BLaER1 treated with 17β-estradiol and CSF1 and Interleukin-3, amounts not matched to agents 10 nM and 100 nM (cell line): ENCODE data around the gene MUC4.

Source experiments
- H3K27ac ChIP-seq, 11 experiments: shearing (Covaris generic); formaldehyde crosslinking; 2 replicates each; pipeline ENCODE4 v1.8.1; 2022
- H3K27me3 ChIP-seq, 11 experiments: shearing (Covaris generic); formaldehyde crosslinking; 2 replicates each; pipeline ENCODE4 v1.8.1; 2022
- H3K36me3 ChIP-seq, 11 experiments: shearing (Covaris generic); formaldehyde crosslinking; 2 replicates each; pipeline ENCODE4 v1.8.1; 2022
- H3K4me1 ChIP-seq, 10 experiments: shearing (Covaris generic); formaldehyde crosslinking; 2 replicates each; pipeline ENCODE4 v1.8.1; 2022
- H3K4me2 ChIP-seq, 11 experiments: shearing (Covaris generic); formaldehyde crosslinking; 2 replicates each; pipeline ENCODE4 v1.8.1; 2022
- H3K4me3 ChIP-seq, 10 experiments: shearing (Covaris generic); formaldehyde crosslinking; 2 replicates each; pipeline ENCODE4 v1.8.1; 2022
- H3K9ac ChIP-seq, 11 experiments: shearing (Covaris generic); formaldehyde crosslinking; 2 replicates each; pipeline ENCODE4 v1.8.1; 2022
- H3K9me3 ChIP-seq, 11 experiments: shearing (Covaris generic); formaldehyde crosslinking; replicated peaks in 1 of 11; 2 replicates each; pipeline ENCODE4 v1.8.1; 2022
- H4K20me1 ChIP-seq, 11 experiments: shearing (Covaris generic); formaldehyde crosslinking; 2 replicates each; pipeline ENCODE4 v1.8.1; 2022
- Cebpa-rat ChIP-seq, 11 experiments: shearing (Covaris generic); IDR thresholded peaks; 2 replicates each; pipeline ENCODE4 v1.8.1; 2022

MUC4 gene

GRCh38 chr3:195709676-195710085 is 102.0 kb downstream of the MUC4 start:
- Histone ChIP-seq H3K4me1 (peaks cover 0 to 20% (median 0%) of the 10 kb centered on the region in 10 experiments; a peak in 4 of 20 replicates), H3K27ac (no peak overlapping the region), H3K4me2 (no peak overlapping the region), H3K4me3 (no peak overlapping the region), H4K20me1 (0 out of 22 replicates have a peak, but pooled peaks cover 0 to 5% (median 0%) of the 10 kb centered on the region in 11 experiments), H3K36me3 (peaks cover 28 to 52% (median 40%) of the 10 kb centered on the region in 11 experiments), H3K27me3 (no peaks in the 10 kb centered on the region), H3K9me3 (peaks cover 4 to 12% (median 6%) of the 10 kb centered on the region in 11 experiments), H3K9ac (no peak overlapping the region)
- TF ChIP-seq Cebpa-rat (IDR thresholded peaks at IDR 0.05): no peak

DNA sequence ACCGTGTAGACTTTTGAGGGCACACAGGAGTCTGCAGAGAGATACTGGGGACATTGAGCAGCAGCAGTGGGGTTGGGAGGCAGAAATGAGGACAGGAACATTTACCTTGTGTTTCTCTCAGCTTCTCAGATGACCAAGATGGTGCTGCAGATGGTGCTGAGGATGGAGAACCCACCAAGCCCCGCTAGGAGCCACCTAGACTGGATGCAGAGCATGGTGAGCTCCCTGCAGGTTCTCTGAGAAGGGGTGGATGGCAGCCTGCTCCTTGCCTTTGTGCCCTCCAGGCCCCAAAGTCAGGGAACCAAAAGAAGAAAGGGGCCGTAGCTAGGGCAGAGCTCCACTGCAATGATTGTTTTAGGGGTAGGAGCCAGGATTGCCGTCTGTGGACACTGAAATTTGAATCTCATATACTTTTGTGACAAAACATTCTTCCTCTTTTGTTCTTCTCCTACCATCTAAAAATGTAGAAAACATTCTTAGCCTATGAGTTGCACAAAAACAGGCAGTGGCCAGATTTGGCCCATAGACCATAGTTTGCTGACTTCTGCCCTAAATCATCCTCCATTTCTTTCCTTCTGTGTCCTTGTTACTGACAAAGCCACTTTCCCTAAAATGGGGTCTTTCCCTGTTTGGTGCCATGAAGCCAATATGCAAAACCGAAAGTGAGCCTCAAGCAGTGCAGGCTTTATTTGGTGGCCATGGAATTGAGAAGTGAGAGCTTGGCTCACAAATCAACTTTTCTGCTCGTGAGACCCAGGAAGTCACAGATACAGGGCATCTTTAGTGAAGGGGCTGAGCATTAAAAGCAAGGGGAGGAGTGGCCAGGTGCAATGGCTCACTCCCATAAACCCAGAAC is 102.9 kb downstream of the MUC4 start:
- Histone ChIP-seq H3K4me3 (no peak overlapping the region), H3K9ac (no peak overlapping the region), H3K36me3 (peaks cover 22 to 45% (median 34%) of the 10 kb centered on the region in 11 experiments), H3K4me2 (peak overlapping the region in 2 of 11 experiments; percentile 0 to 49; a peak in 2 of 22 replicates), H3K4me1 (peaks cover 0 to 20% (median 0%) of the 10 kb centered on the region in 10 experiments; a peak in 4 of 20 replicates), H3K27ac (no peak overlapping the region), H3K27me3 (no peaks in the 10 kb centered on the region), H3K9me3 (peaks cover 0 to 6% (median 0%) of the 10 kb centered on the region in 11 experiments; a peak in 2 of 22 replicates), H4K20me1 (0 out of 22 replicates have a peak, but pooled peaks cover 0 to 5% (median 0%) of the 10 kb centered on the region in 11 experiments)
- no peak for TF ChIP-seq Cebpa-rat (IDR thresholded peaks at IDR 0.05)

DNA sequence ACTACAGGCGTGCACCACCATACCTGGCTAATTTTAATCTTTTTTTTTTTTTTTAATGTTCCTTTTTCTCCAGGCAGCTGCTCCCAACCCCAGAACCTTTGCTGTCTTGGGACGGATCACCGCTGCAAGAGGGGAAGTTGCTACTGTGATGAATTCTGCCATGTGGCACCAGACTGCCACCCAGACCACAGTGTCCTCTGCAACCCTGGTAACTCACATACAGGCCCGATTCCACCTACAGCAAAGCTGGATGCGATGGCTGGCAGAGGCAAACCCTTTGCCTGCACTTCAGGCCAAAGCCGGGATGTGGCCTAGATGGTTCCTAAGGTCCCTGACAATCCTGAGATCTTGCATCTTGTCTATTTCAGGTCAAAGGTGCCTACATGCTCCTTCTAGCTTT is 103.7 kb downstream of the MUC4 start:
- Histone ChIP-seq H3K4me1 (peaks cover 0 to 20% (median 0%) of the 10 kb centered on the region in 10 experiments; a peak in 4 of 20 replicates), H3K9me3 (peaks cover 0 to 6% (median 0%) of the 10 kb centered on the region in 11 experiments; a peak in 2 of 22 replicates), H3K27ac (no peak overlapping the region), H3K36me3 (peaks cover 22 to 45% (median 34%) of the 10 kb centered on the region in 11 experiments), H3K9ac (no peak overlapping the region), H4K20me1 (0 out of 22 replicates have a peak, but pooled peaks cover 0 to 5% (median 0%) of the 10 kb centered on the region in 11 experiments), H3K27me3 (no peaks in the 10 kb centered on the region), H3K4me2 (peak overlapping the region in 1 of 11 experiments; percentile 49; a peak in 2 of 22 replicates), H3K4me3 (no peak overlapping the region)
- TF ChIP-seq Cebpa-rat (IDR thresholded peaks at IDR 0.05): no peak

GRCh38 chr3:195705081-195705991 is 106.4 kb downstream of the MUC4 start:
- no peak for TF ChIP-seq Cebpa-rat (IDR thresholded peaks at IDR 0.05)
- H3K9me3 ChIP-seq: peaks cover 0 to 6% (median 0%) of the 10 kb centered on the region in 11 experiments; a peak in 2 of 22 replicates
- H3K27me3 ChIP-seq: no peaks in the 10 kb centered on the region
- H3K4me1 ChIP-seq: peaks cover 0 to 20% (median 0%) of the 10 kb centered on the region in 10 experiments; a peak in 4 of 20 replicates
- H3K4me3 ChIP-seq: no peak overlapping the region
- H3K36me3 ChIP-seq: peaks cover 8 to 35% (median 24%) of the 10 kb centered on the region in 11 experiments; a peak in 21 of 22 replicates
- peaks cover 0 to 4% (median 0%) of the 10 kb centered on the region in 11 experiments; a peak in 1 of 22 replicates for H4K20me1 ChIP-seq
- no peak overlapping the region for H3K9ac ChIP-seq
- no peak overlapping the region for H3K4me2 ChIP-seq
- no peak overlapping the region for H3K27ac ChIP-seq

DNA sequence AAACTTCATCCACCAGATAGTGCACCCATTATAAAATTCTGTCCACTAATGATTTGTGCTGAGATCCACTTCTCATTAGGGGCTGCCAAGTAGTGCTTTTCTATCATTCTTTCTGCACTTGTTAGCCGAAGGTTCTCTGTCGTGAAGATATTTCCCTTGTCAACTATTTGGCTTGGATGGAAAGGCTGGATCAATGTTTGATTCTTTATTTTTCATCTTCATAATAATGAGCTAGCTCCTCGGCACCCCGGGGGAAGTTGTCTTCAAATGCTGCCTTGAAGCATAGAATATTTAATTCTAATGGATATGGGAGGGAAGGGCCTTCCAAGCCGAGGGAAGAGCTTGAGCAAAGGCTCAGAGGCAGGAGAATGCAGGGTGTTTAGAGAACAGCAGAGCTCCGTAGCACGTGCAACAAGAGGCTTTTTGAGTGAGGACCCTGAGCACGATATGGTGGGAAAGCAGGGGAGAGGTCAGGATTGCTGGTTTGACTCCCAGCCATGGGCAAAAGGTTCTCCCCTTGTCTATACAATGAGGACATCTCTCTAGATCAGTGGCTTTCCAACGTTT is 107.2 kb downstream of the MUC4 start:
- H3K4me3 ChIP-seq: no peak overlapping the region
- peaks cover 0 to 6% (median 0%) of the 10 kb centered on the region in 11 experiments; a peak in 2 of 22 replicates for H3K9me3 ChIP-seq
- peaks cover 0 to 23% (median 0%) of the 10 kb centered on the region in 10 experiments; a peak in 4 of 20 replicates for H3K4me1 ChIP-seq
- H3K4me2 ChIP-seq: no peak overlapping the region
- peaks cover 0 to 4% (median 0%) of the 10 kb centered on the region in 11 experiments; a peak in 1 of 22 replicates for H4K20me1 ChIP-seq
- H3K27me3 ChIP-seq: no peaks in the 10 kb centered on the region
- no peak overlapping the region for H3K9ac ChIP-seq
- no peak overlapping the region for H3K27ac ChIP-seq
- peaks cover 0 to 39% (median 17%) of the 10 kb centered on the region in 11 experiments; a peak in 19 of 22 replicates for H3K36me3 ChIP-seq
- TF ChIP-seq Cebpa-rat (IDR thresholded peaks at IDR 0.05): no peak

DNA sequence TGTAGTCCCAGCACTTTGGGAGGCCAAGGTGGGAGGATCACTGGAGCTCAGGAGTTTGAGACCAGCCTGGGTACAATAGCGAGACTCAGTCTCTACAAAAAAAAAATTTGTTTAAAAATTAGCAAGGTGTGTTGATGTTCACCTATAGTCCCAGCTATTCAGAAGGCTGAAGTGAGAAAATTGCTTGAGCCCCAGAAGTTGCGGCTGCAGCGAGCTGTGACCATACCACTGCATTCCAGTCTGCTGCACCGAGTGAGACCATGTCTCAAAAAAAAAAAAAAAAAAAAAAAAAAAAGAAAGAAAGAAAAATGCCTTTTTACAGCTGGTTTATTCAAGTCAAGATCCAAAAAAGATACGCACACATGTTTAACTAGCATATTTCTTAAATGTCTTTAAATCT is 108.0 kb downstream of the MUC4 start:
- no peak for TF ChIP-seq Cebpa-rat (IDR thresholded peaks at IDR 0.05)
- peaks cover 0 to 6% (median 0%) of the 10 kb centered on the region in 11 experiments; a peak in 2 of 22 replicates for H3K9me3 ChIP-seq
- H3K27me3 ChIP-seq: no peaks in the 10 kb centered on the region
- no peak overlapping the region for H3K4me2 ChIP-seq
- peaks cover 0 to 4% (median 0%) of the 10 kb centered on the region in 11 experiments; a peak in 2 of 22 replicates for H4K20me1 ChIP-seq
- H3K9ac ChIP-seq: no peak overlapping the region
- peaks cover 0 to 21% (median 0%) of the 10 kb centered on the region in 10 experiments; a peak in 4 of 20 replicates for H3K4me1 ChIP-seq
- no peak overlapping the region for H3K4me3 ChIP-seq
- H3K36me3 ChIP-seq: peaks cover 2 to 39% (median 16%) of the 10 kb centered on the region in 11 experiments; a peak in 17 of 22 replicates
- H3K27ac ChIP-seq: no peak overlapping the region

DNA sequence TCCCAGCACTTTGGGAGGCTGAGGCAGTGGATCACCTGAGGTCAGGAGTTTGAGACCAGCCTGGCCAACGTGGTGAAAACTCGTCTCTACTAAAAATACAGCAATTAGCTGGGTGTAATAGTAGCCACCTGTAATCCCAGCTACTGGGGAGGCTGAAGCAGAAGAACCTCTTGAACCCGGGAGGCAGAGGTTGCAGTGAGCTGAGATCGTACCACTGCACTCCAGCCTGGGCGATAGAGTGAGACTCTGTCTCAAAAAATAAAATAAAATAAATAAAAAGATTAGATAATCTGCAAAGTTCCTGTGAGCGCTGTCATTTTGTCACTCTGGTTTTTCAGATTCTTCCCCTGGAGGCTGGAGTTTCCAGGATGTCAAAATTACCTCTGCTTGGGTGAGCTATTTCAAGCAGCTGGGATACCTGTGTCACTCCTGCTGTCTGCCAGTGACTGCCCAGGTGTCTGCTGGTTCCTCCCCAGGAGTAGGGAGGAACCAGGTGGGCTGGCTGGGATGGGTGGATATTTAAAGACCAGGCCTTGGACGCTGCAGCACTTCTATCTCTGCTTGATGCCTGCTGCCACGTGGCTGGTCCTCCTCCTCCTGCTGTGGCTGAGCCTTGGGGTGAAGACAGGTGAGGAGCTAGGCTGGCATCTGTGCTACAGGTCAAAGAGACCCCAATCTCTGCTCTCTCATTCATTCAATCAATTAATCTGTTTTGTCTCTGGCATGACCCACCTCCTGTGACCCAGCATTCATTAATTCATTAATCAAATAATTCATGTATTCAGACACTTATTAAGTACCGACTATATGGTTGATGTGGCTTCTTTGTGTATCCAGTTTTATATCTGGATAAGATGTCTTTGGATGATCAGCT is 110.5 kb downstream of the MUC4 start:
- H3K4me3 ChIP-seq: no peak overlapping the region
- no peak overlapping the region for H3K4me2 ChIP-seq
- H3K36me3 ChIP-seq: peaks cover 20 to 55% (median 31%) of the 10 kb centered on the region in 11 experiments; a peak in 21 of 22 replicates
- H3K9ac ChIP-seq: no peak overlapping the region
- TF ChIP-seq Cebpa-rat (IDR thresholded peaks at IDR 0.05): no peak
- peaks cover 0 to 32% (median 4%) of the 10 kb centered on the region in 10 experiments; a peak in 10 of 20 replicates for H3K4me1 ChIP-seq
- peaks cover 0 to 18% (median 0%) of the 10 kb centered on the region in 11 experiments; a peak in 5 of 22 replicates for H4K20me1 ChIP-seq
- no peak overlapping the region for H3K27ac ChIP-seq
- H3K27me3 ChIP-seq: no peaks in the 10 kb centered on the region
- H3K9me3 ChIP-seq: peaks cover 0 to 3% (median 0%) of the 10 kb centered on the region in 11 experiments; a peak in 2 of 22 replicates
